ENCODE results near the gene PEPD.

PEPD gene

DNA sequence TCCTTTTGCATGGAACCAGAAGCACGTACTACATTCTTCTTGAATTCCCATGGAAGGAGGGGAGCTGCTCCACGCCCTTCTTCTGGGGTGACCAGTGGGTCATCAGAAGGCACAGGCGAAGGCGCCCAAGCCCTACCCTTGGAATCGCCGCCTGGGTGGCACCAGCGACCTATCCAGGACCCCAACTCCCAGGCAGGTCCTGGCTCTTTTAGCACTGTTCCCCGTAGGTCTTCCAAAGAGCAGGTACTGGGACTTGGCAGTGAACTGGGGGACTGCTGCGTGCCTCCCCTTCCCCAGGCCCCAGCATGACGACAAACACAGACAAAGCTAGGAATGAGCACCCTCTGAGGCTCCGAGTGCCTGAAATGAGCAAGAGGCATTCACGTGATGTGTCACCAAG, 103.1 kb downstream of the PEPD start:
- no peak for DNase-seq

GRCh38 chr19:33417751-33418150, 103.8 kb downstream of the PEPD start:
- no peak for DNase-seq

DNA sequence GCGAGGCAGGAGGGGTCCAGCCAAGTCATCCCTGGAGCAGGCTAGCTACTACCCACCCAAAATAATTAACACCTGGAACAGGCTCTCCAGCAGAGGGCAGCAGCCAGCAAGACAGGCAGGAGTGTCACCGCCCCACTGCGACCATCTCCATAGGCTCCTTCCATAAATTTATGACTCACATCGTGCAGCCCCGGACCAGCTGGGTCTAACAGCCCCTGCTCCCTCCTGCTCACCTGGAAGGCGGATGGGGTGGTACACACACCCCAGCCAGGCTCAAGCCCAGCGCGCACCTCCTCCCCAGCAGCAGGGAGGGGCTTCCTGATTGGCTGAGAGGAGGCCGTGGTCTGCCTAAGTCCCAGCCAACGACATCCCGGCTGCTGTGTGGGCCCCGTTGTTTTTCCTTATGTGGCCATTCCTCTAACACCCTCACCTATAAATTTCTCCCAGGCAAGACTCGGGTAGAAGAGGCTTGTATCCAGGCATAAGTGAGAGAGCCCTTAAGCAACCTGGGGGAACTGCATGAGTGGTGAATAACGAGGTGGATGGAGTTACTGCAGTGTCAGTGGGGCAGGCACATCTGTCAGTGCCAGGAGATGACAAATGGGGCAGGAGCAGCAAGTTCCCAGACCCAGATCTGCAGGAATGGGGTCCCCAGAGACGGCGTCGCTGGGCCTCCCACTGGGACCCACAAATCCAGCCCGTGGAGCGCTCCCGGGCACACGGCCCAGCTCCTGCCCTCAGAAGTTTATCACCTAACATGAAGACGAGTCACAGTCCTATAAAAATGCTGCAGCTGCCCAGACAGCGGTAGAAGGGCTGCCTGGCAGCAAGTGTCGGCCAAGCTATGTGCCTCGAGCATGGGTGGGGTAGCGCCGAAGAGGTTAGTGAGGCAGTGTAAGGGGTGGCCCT, 105.0 kb downstream of the PEPD start:
- peak; percentile 15 to 48 for DNase-seq

GRCh38 chr19:33414667-33415605, 106.7 kb downstream of the PEPD start:
- DNase-seq, result no peak

GRCh38 chr19:33413868-33414666, 107.5 kb downstream of the PEPD start:
- no peak for DNase-seq

GRCh38 chr19:33413426-33413725, 108.2 kb downstream of the PEPD start:
- no peak for DNase-seq

GRCh38 chr19:33412601-33413425, 108.8 kb downstream of the PEPD start:
- no peak for DNase-seq

DNA sequence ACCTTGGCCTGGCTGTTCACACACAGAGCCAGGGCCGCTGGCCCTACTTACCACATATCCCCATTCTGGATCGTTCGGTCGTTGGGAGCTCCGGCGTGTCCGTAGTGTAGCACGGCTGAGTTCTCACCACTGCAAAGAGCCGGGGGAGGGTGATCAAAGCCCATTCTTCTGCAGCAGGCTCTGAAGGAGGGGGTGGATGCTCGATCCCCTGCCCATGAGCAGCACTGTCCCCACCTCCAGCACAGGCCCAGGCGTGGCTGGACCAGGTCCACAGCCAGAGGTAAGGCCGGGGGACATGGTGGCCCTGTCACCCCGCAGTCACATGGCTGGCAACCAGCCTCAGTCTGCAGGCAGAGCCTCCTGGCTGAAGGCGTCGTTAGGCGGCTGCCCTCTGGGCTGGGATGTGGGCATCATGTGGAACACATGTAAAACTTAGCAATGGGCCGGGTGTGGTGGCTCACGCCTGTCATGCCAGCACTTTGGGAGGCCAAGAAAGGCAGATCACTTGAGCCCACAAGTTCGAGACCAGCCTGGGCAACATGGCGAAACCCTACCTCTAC, 109.9 kb downstream of the PEPD start:
- no peak for DNase-seq

GRCh38 chr19:33410915-33411401, 110.6 kb downstream of the PEPD start:
- no peak for DNase-seq

DNA sequence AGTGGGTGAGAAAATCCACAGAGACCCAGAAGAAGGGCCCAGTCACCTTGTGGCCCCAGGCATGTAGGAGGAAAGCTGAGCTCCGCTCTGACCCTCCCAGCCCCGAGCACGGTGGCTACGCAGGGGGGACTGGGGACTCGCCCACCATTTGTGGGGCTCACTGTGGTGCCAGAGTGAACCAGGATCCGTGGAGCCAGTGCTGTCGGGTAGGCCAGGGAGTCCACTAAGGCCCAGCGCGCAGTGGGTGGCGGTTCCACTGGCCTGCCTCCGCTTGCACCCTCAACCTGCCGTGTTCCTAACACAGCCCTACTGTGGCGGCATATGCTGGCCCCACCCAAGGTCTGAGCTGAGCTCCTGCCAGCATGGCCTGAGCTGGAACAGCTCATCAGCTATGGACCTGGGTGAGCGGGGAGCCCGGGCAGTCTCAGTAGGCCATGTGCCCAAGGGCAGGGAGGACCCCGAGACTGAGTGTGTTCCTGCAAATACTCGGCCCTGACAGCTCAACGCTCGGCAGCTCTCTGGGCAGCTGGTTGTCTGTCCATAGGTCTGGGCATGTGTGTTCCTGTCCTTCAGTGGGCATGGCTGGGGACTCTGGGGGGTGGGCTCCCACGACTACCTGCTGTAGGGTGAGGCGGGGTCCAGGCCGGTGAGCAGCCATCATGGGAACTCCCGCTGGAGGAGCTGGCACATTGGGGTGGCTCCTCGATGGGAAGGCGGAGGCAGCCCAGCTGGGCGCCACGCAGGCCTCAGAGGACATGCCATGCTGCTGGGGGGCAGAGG, 111.5 kb downstream of the PEPD start:
- DNase-seq, result no peak

DNA sequence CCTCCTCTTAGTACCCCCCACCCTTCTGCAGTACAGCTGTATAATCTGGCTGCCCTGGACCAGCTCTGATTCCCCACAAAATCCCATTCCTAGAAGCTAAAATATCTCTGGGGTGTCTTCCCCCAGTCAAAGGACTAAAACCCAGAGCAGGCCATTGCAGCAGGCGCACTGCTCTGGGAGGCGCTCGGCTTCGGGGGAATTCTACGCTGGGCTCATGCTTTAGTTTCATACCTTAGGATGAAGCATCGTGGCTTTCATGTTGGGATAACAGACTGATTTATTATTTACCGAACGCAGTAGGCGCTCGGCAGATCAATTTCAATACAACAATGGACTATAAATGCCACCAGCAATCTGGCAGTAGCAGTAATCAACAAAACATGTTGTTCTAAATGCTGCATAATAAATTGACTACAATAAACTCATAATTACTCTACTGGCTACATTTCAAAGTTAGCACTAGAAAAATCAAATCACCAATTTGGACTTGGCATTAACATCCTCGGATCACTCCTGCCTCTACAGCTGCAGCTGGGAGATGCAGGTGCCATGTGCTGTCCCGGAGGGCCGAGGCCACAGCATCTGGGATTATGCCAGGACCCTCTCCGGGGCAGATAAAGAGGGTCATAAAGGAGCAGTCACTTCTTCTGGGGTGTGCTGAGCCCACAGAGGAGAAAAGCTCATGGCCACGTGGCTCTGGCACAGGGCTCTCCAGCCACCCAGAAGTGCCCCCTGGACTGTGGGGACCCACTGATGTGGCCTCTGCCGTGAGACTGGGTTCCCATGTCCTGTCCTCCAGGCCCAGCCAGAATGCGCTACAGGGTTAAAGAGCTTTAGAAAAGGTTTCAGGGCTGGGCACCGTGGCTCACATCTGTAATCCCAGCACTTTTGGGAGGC, 112.8 kb downstream of the PEPD start:
- DNase-seq, result no peak

- no peak for DNase-seq
Measured at GRCh38 chr19:33408116-33408515, 113.5 kb downstream of the PEPD start.

- peak; percentile 7 to 33 for DNase-seq
Measured at GRCh38 chr19:33407716-33408115, 113.9 kb downstream of the PEPD start.

- no peak for DNase-seq
Measured at GRCh38 chr19:33407140-33407551, 114.4 kb downstream of the PEPD start.

- peak; percentile 27 to 86 for DNase-seq
Measured at GRCh38 chr19:33406521-33407139, 115.0 kb downstream of the PEPD start.

GRCh38 chr19:33405553-33406461, 115.8 kb downstream of the PEPD start:
- DNase-seq, result peak in 1 of 2 donors; percentile 62

- DNase-seq, result no peak
Measured at GRCh38 chr19:33405254-33405552, 116.4 kb downstream of the PEPD start.
